Lung (tissue), 12 donors: ENCODE results near the gene UBN2. TPM values are rescaled to one million over a fixed set of nuclear protein-coding genes. Genes with fewer than 3 reads are reported as not detected.

Experiments used
- ATAC-seq: fragments of 200-7000 bp; cut with Tn5 transposase; one replicate; pipeline ENCODE4 v1.9.1; 2020; ENCODE audit warnings: moderate number of reproducible peaks; ENCODE audit not compliant: insufficient read depth, low FRiP score
- DNase-seq, 3 donors: peaks; one replicate each; pipeline ENCODE4 v3.0.0-alpha.2; 2013 to 2017
- H3K27ac ChIP-seq, 2 donors: one replicate each; pipeline ENCODE4 v1.5.1; 2013; ENCODE audit warnings: mild to moderate bottlenecking in 2 of 2, moderate library complexity in 2 of 2, control low read depth in 1 of 2, inconsistent platforms in 1 of 2, low read depth in 1 of 2, low read length in 1 of 2
- H3K27me3 ChIP-seq, 3 donors: one replicate each; pipeline ENCODE4 v1.5.1; 2013; ENCODE audit warnings: low read length in 2 of 3; ENCODE audit not compliant: control insufficient read depth in 3 of 3, insufficient read depth in 3 of 3
- H3K36me3 ChIP-seq, 4 donors: one replicate each; pipeline ENCODE4 v1.5.1; 2013; ENCODE audit warnings: low read length in 4 of 4, mild to moderate bottlenecking in 1 of 4, moderate library complexity in 1 of 4; ENCODE audit not compliant: control insufficient read depth in 4 of 4, insufficient read depth in 4 of 4
- H3K4me1 ChIP-seq, 5 donors: one replicate each; pipeline ENCODE4 v1.5.1; 2013; ENCODE audit warnings: low read length in 5 of 5, mild to moderate bottlenecking in 2 of 5, moderate library complexity in 1 of 5; ENCODE audit not compliant: control insufficient read depth in 5 of 5, insufficient read depth in 5 of 5
- H3K4me3 ChIP-seq: one replicate; pipeline ENCODE4 v1.5.1; 2013; ENCODE audit warnings: mild to moderate bottlenecking, control low read depth, moderate library complexity
- H3K9ac ChIP-seq, 2 donors: one replicate each; pipeline ENCODE4 v1.5.1; 2013; ENCODE audit warnings: low read length in 2 of 2, control low read depth in 1 of 2; ENCODE audit not compliant: insufficient read depth in 1 of 2
- H3K9me3 ChIP-seq, 4 donors: one replicate each; pipeline ENCODE4 v1.5.1; 2013; ENCODE audit warnings: low read length in 3 of 4, mild to moderate bottlenecking in 1 of 4, moderate library complexity in 1 of 4; ENCODE audit not compliant: control insufficient read depth in 4 of 4, insufficient read depth in 3 of 4
- CTCF ChIP-seq: IDR thresholded peaks from 2 replicates; pipeline ENCODE4 v1.5.1; 2012; ENCODE audit warnings: mild to moderate bottlenecking; ENCODE audit errors: control extremely low read depth, extremely low read depth
- WGBS, 2 donors: extraction: QIAGEN DNeasy Blood & Tissue Kit; methylation state at CpG; one replicate each; pipeline ENCODE4 v1.1.7; 2013; 5-methylcytosine and 5-hydroxymethylcytosine counted together
- polyA plus RNA-seq, 2 donors: library from polyadenylated mRNA; stranded (reverse); fragments of 200-250 nt; gene quantifications; one replicate each; pipeline ENCODE4 v1.2.1, GENCODE V29; 2013
- total RNA-seq, 2 donors: library from RNA; depleted of rRNA in 1 of 2; stranded (reverse); fragments of >200 nt in 1 of 2; gene quantifications; one replicate each; pipeline ENCODE4 v1.2.1, GENCODE V29; 2014 to 2021
- donor health status: control.
- donor health status: control.
- donor health status: Bipolar disorder and iron deficiency.
- donor health status: healthy.
- donor health status: DM: yes; HTN: yes; CAD: no.

Gene UBN2
- total and polyA plus RNA-seq, 4 donors, result 1.7 to 29.8 (median 9.2) TPM

- no peak overlapping the region for H3K27ac ChIP-seq
- DNase-seq, result no peak
- H3K9ac ChIP-seq, result no peak overlapping the region
- H3K9me3 ChIP-seq, result no peaks in the 10 kb centered on the region
- WGBS, 2 donors, result 45 to 73% methylated on average over 2 of the region's 2 CpGs
- no peak for ATAC-seq
- no peak for TF ChIP-seq CTCF
- peaks cover 0 to 14% (median 3%) of the 10 kb centered on the region in 4 donors for H3K36me3 ChIP-seq
- H3K4me3 ChIP-seq, result no peak overlapping the region
- H3K4me1 ChIP-seq, result no peaks in the 10 kb centered on the region
- H3K27me3 ChIP-seq, result no peaks in the 10 kb centered on the region
Observed at GRCh38 chr7:139183251-139183650, 47.8 kb upstream of the UBN2 start.

- no peak for DNase-seq
Observed at GRCh38 chr7:139183878-139184338, 47.1 kb upstream of the UBN2 start.

GRCh38 chr7:139186146-139186545, 44.9 kb upstream of the UBN2 start:
- DNase-seq, result no peak
- H3K4me1 ChIP-seq, result no peaks in the 10 kb centered on the region
- H3K27me3 ChIP-seq, result no peaks in the 10 kb centered on the region
- TF ChIP-seq CTCF, result no peak
- WGBS, 2 donors, result 98 to 99% methylated on average over 2 of the region's 2 CpGs
- H3K27ac ChIP-seq, result no peak overlapping the region
- H3K4me3 ChIP-seq, result no peak overlapping the region
- no peak for ATAC-seq
- no peaks in the 10 kb centered on the region for H3K9me3 ChIP-seq
- no peak overlapping the region for H3K9ac ChIP-seq
- peaks cover 0 to 10% (median 4%) of the 10 kb centered on the region in 4 donors for H3K36me3 ChIP-seq

More at GRCh38 chr7:139183878-139184338, 47.1 kb upstream of the UBN2 start:
- no peak for ATAC-seq
- H3K27ac ChIP-seq, result no peak overlapping the region
- no peak overlapping the region for H3K9ac ChIP-seq
- WGBS, 2 donors, result 51 to 70% methylated on average over 7 of the region's 7 CpGs
- no peaks in the 10 kb centered on the region for H3K27me3 ChIP-seq
- peaks cover 0 to 14% (median 3%) of the 10 kb centered on the region in 4 donors for H3K36me3 ChIP-seq
- TF ChIP-seq CTCF, result no peak
- no peaks in the 10 kb centered on the region for H3K9me3 ChIP-seq
- H3K4me3 ChIP-seq, result no peak overlapping the region
- no peaks in the 10 kb centered on the region for H3K4me1 ChIP-seq

GRCh38 chr7:139189357-139189756, 41.7 kb upstream of the UBN2 start:
- 95 to 96% methylated on average over 3 of the region's 3 CpGs for WGBS, 2 donors
- no peak for TF ChIP-seq CTCF
- Histone ChIP-seq H3K9ac (no peak overlapping the region), H3K27ac (no peak overlapping the region), H3K36me3 (peaks cover 0 to 5% (median under 1%) of the 10 kb centered on the region in 4 donors), H3K4me3 (no peak overlapping the region), H3K9me3 (no peaks in the 10 kb centered on the region), H3K4me1 (no peaks in the 10 kb centered on the region), H3K27me3 (no peaks in the 10 kb centered on the region)
- no peak for DNase-seq
- no peak for ATAC-seq
